GM12878 (cell line): ENCODE measurements around the gene SULF2. TPM values are rescaled to one million over a fixed set of nuclear protein-coding genes. Genes with fewer than 3 reads are reported as not detected.

Experiments
- ATAC-seq: fragments of 200-7000 bp; cut with Tn5 transposase; 3 replicates; pipeline ENCODE4 v1.9.1; 2020; ENCODE audit warnings: mild to moderate bottlenecking, moderate library complexity
- BruUV-seq: library from RNA; stranded (reverse); fragments of 400-500 nt; replicated peaks from 2 replicates; lab custom pipeline; 2021; lab: Mats Ljungman, UMichigan
- CTCF ChIA-PET: fragments of 300-600 bp; sonication (Branson Sonifier 250); formaldehyde crosslinking; extraction: SDS; loops from one replicate; lab custom pipeline; 2021; ENCODE audit warnings: inconsistent platforms; lab: Yijun Ruan, JAX
- POLR2A ChIA-PET: fragments of 350-600 bp; formaldehyde crosslinking; extraction: SDS; loops from one replicate; lab custom pipeline; 2021; ENCODE audit warnings: inconsistent platforms; lab: Charles Lee
- RAD21 ChIA-PET: fragments of 300-600 bp; sonication (Branson Sonifier 250); formaldehyde crosslinking; loops from one replicate; lab custom pipeline; 2023; ENCODE audit warnings: antibody characterized with exemption; ENCODE audit not compliant: unreplicated experiment; lab: Charles Lee
- SMC1A ChIA-PET: fragments of 300-600 bp; sonication (Branson Sonifier 250); formaldehyde crosslinking; loops from one replicate; lab custom pipeline; 2023; ENCODE audit not compliant: unreplicated experiment, uncharacterized antibody; lab: Charles Lee
- DNase-seq: peaks from one replicate; pipeline ENCODE4 v3.0.0-alpha.2; 2011; ENCODE audit warnings: low read depth, low spot score
- FAIRE-seq: peaks from 3 replicates; lab custom pipeline; 2011; peaks lifted over from hg19 to GRCh38; lab: Jason Lieb, UNC
- H2AFZ ChIP-seq: 2 replicates; pipeline ENCODE4 v1.6.0; 2011; ENCODE audit warnings: low read depth, low read length, control low read depth; ENCODE audit not compliant: control insufficient read depth
- H3K27ac ChIP-seq: 2 replicates; pipeline ENCODE4 v1.5.1; 2011; ENCODE audit warnings: control low read depth; ENCODE audit not compliant: control insufficient read depth, insufficient read depth
- H3K27me3 ChIP-seq, 2 experiments: replicated peaks in 1 of 2; 2 replicates each; pipeline versions ENCODE4 v1.6.0 to v1.6.1; 2011; ENCODE audit warnings: low read length in 1 of 2; ENCODE audit not compliant: control insufficient read depth in 2 of 2, insufficient read depth in 2 of 2
- H3K36me3 ChIP-seq, 2 experiments: 2 replicates each; pipeline ENCODE4 v1.5.1; 2011; ENCODE audit warnings: low read length in 1 of 2; ENCODE audit not compliant: control insufficient read depth in 2 of 2, insufficient read depth in 2 of 2
- H3K4me1 ChIP-seq: 2 replicates; pipeline ENCODE4 v1.6.1; 2011; ENCODE audit warnings: mild to moderate bottlenecking, low read length, moderate library complexity, mixed read lengths; ENCODE audit not compliant: control insufficient read depth, insufficient read depth
- H3K4me2 ChIP-seq: 2 replicates; pipeline ENCODE4 v1.6.0; 2011; ENCODE audit warnings: control low read depth; ENCODE audit not compliant: control insufficient read depth, insufficient read depth
- H3K4me3 ChIP-seq: fragments of 200-600 bp; sonication (generic); 2 replicates; pipeline ENCODE4 v1.5.1; 2016
- H3K79me2 ChIP-seq: 2 replicates; pipeline ENCODE4 v1.6.0; 2011; ENCODE audit warnings: low read length; ENCODE audit not compliant: control insufficient read depth, insufficient read depth
- H3K9ac ChIP-seq: 2 replicates; pipeline ENCODE4 v1.8.0; 2011; ENCODE audit warnings: low read length, control low read depth, mixed read lengths; ENCODE audit not compliant: control insufficient read depth, insufficient read depth
- H3K9me3 ChIP-seq: replicated peaks from 3 replicates; pipeline ENCODE4 v1.5.1; 2011; ENCODE audit warnings: mild to moderate bottlenecking, low read length; ENCODE audit not compliant: control insufficient read depth, insufficient read depth
- H4K20me1 ChIP-seq: 2 replicates; pipeline ENCODE4 v1.6.0; 2011; ENCODE audit not compliant: control insufficient read depth, insufficient read depth
- CBX5 ChIP-seq: sonication (generic); IDR thresholded peaks from 2 replicates; pipeline ENCODE4 v1.6.1; 2016; ENCODE audit warnings: low read depth, moderate library complexity, mild to moderate bottlenecking, inconsistent platforms
- DPF2 ChIP-seq: fragments of 450-650 bp; IDR thresholded peaks from 2 replicates; pipeline ENCODE4 v1.6.1; 2017; ENCODE audit warnings: mild to moderate bottlenecking
- FOXK2 ChIP-seq: fragments of 450-650 bp; IDR thresholded peaks from 2 replicates; pipeline ENCODE4 v1.6.1; 2017; ENCODE audit warnings: mild to moderate bottlenecking, moderate library complexity
- IRF4 ChIP-seq: IDR thresholded peaks from 2 replicates; pipeline ENCODE4 v1.6.1; 2011; ENCODE audit warnings: low read depth, low read length
- JUNB ChIP-seq: IDR thresholded peaks from 2 replicates; pipeline ENCODE4 v1.6.1; 2016; ENCODE audit warnings: antibody characterized with exemption, mild to moderate bottlenecking
- MTA3 ChIP-seq: IDR thresholded peaks from 2 replicates; pipeline ENCODE4 v1.6.1; 2012; ENCODE audit warnings: low read length, inconsistent platforms, borderline replicate concordance
- PML ChIP-seq: IDR thresholded peaks from 2 replicates; pipeline ENCODE4 v1.6.1; 2012; ENCODE audit warnings: low read length, inconsistent platforms
- POU2F2 ChIP-seq: IDR thresholded peaks from 3 replicates; pipeline ENCODE4 v1.6.1; 2011; ENCODE audit warnings: low read depth, mild to moderate bottlenecking, low read length, borderline replicate concordance
- SIX5 ChIP-seq: IDR thresholded peaks from 2 replicates; pipeline ENCODE4 v1.6.1; 2011; ENCODE audit warnings: mild to moderate bottlenecking, low read depth, low read length, moderate library complexity; ENCODE audit not compliant: severe bottlenecking
- SPI1 ChIP-seq: IDR thresholded peaks from 2 replicates; pipeline ENCODE4 v1.6.1; 2011; ENCODE audit warnings: low read depth, mild to moderate bottlenecking, low read length, moderate library complexity, borderline replicate concordance; ENCODE audit not compliant: insufficient read depth
- SUZ12 ChIP-seq: fragments of 200-600 bp; sonication (generic); IDR thresholded peaks from one replicate; pipeline ENCODE4 v1.6.1; 2018; ENCODE audit warnings: antibody characterized with exemption, mild to moderate bottlenecking; ENCODE audit not compliant: unreplicated experiment
- TCF12 ChIP-seq: IDR thresholded peaks from 2 replicates; pipeline ENCODE4 v1.6.1; 2011; ENCODE audit warnings: low read depth, mild to moderate bottlenecking, low read length
- WGBS: methylation state at CpG from one replicate; pipeline ENCODE4 v1.1.6; 2016; ENCODE audit warnings: low lambda C conversion rate; ENCODE audit not compliant: insufficient replicate concordance, insufficient coverage; ENCODE audit errors: missing lambda C conversion rate; 5-methylcytosine and 5-hydroxymethylcytosine counted together
- in situ Hi-C: fragments of 300-500 bp; cut with MboI; formaldehyde crosslinking; loops from 9 replicates; pipeline ENCODE4 v1.14.3; 2018; ENCODE audit warnings: mixed read lengths
- intact Hi-C: fragments of 100-400 bp; cut with micrococcal nuclease; formaldehyde crosslinking; loops from one replicate; pipeline ENCODE4 v1.14.2; 2022; ENCODE audit not compliant: unreplicated experiment
- polyA plus RNA-seq, 11 experiments: library from polyadenylated mRNA; depleted of rRNA in 4 of 11; unstranded in 6 of 11; stranded (reverse) in 5 of 11; fragments of >200 nt; fragmentation: Nextera tagmentation in 4 of 11; fragmentation: Illumina TruSeq in 1 of 11; extraction: Ambion mirVana in 4 of 11; extraction: Trizol in 1 of 11; gene quantifications; 1 replicate in 1 of 11; 2 replicates in 10 of 11; pipeline versions ENCODE4 v1.2.1 to v1.2.3, GENCODE V29; 2011 to 2016; ENCODE audit warnings: inconsistent platforms in 2 of 11, missing spikeins in 2 of 11, low read depth in 1 of 11
- total RNA-seq, 4 experiments: library from RNA; depleted of rRNA in 3 of 4; stranded (reverse); fragments of >200 nt in 3 of 4; fragmentation: Illumina TruSeq in 1 of 4; extraction: Trizol in 1 of 4; gene quantifications; 2 replicates each; pipeline versions ENCODE4 v1.2.1 to v1.2.3, GENCODE V29; 2013 to 2021
- TF ChIP-seq, protein P1 (sequence below): fragments of 450-650 bp; IDR thresholded peaks from 2 replicates; pipeline ENCODE4 v1.6.1; 2017; ENCODE audit warnings: mild to moderate bottlenecking, moderate library complexity
- TF ChIP-seq, protein P2 (sequence below): fragments of 450-650 bp; IDR thresholded peaks from 2 replicates; pipeline ENCODE4 v1.6.1; 2016; ENCODE audit warnings: mild to moderate bottlenecking
- TF ChIP-seq, protein P3 (sequence below): IDR thresholded peaks from 2 replicates; pipeline ENCODE4 v1.6.1; 2012; ENCODE audit warnings: mild to moderate bottlenecking, low read depth, low read length

Gene SULF2
- total and polyA plus RNA-seq, 10 of the 15 experiments (the other 5 are each of a cell fraction or from before 2014, with no cell fraction given) = 0.69 to 4.1 (median 1.6) TPM

DNA sequence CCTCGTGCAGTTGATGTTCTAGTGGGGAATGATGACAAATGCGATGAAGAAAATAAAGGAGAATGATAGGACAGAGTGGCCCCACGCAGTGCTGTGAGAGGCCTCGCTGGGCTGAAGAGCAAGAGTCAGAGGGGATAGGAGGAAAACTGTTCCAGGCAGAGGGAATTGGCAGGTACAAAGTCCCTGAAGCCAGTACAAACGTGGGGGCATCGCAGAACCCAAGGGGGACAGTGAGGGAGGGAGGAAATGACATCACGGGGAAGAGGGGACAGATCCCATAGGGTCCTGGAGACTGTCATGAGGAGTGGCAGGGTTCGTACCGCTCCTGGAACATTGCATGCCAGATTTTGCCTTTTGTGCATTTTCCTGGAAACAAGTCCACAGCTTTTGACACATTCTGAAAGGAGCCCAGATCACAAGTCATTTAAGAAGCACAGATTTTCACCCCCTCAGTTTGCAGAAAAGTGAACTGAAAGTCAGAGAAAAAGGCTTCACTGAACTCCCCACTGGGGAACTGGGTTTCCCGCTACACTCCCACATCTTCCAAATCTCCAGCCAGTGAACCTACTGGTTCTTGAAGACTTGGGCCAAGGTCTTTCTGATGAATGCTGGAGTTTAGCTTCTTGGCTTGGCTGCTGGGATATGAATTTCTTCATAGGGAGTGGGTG, 77.0 kb downstream of the SULF2 start:
- no peaks in the 10 kb centered on the region for H4K20me1 ChIP-seq
- no peak overlapping the region for H3K9ac ChIP-seq
- H3K79me2 ChIP-seq = no peaks in the 10 kb centered on the region
- peak; percentile 31 for FAIRE-seq
- ChIA-PET RAD21 (interaction anchor here (1.0 to 1.4 kb wide), 4 partner anchors 13 to 913 kb away, joined by 3 to 6 read pairs (median 3); no protein-coding TSS in a partner anchor), SMC1A (interaction anchor here (0.7 to 3.0 kb wide), 11 partner anchors 8 to 1349 kb away, joined by 3 to 19 read pairs (median 3); no protein-coding TSS in a partner anchor), CTCF (interaction anchor here (1.5 to 5.1 kb wide), 4 partner anchors 14 to 47 kb away, joined by 3 to 74 read pairs (median 8); no protein-coding TSS in a partner anchor), POLR2A (no interaction called here)
- H2AFZ ChIP-seq = 0 out of 2 replicates have a peak overlapping the region, but pooled peaks have one; percentile 9
- no peak overlapping the region for H3K4me3 ChIP-seq
- peak overlapping the region; percentile 58 for H3K4me2 ChIP-seq
- no peaks in the 10 kb centered on the region for H3K27me3 ChIP-seq
- in situ Hi-C loops (no loop called here), intact Hi-C loops (no loop called here)
- H3K36me3 ChIP-seq = no peaks in the 10 kb centered on the region
- H3K4me1 ChIP-seq = peaks cover 36% of the 10 kb centered on the region
- no peaks in the 10 kb centered on the region for H3K9me3 ChIP-seq
- BruUV-seq = no TSS peak
- 37% methylated on average over 10 of the region's 10 CpGs for WGBS
- ATAC-seq = peak; percentile 58
- H3K27ac ChIP-seq = no peak overlapping the region
- peak; percentile 30 for DNase-seq
- TF ChIP-seq, protein P1, sequence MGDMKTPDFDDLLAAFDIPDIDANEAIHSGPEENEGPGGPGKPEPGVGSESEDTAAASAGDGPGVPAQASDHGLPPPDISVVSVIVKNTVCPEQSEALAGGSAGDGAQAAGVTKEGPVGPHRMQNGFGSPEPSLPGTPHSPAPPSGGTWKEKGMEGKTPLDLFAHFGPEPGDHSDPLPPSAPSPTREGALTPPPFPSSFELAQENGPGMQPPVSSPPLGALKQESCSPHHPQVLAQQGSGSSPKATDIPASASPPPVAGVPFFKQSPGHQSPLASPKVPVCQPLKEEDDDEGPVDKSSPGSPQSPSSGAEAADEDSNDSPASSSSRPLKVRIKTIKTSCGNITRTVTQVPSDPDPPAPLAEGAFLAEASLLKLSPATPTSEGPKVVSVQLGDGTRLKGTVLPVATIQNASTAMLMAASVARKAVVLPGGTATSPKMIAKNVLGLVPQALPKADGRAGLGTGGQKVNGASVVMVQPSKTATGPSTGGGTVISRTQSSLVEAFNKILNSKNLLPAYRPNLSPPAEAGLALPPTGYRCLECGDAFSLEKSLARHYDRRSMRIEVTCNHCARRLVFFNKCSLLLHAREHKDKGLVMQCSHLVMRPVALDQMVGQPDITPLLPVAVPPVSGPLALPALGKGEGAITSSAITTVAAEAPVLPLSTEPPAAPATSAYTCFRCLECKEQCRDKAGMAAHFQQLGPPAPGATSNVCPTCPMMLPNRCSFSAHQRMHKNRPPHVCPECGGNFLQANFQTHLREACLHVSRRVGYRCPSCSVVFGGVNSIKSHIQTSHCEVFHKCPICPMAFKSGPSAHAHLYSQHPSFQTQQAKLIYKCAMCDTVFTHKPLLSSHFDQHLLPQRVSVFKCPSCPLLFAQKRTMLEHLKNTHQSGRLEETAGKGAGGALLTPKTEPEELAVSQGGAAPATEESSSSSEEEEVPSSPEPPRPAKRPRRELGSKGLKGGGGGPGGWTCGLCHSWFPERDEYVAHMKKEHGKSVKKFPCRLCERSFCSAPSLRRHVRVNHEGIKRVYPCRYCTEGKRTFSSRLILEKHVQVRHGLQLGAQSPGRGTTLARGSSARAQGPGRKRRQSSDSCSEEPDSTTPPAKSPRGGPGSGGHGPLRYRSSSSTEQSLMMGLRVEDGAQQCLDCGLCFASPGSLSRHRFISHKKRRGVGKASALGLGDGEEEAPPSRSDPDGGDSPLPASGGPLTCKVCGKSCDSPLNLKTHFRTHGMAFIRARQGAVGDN = peak; percentile 39; the same call in 1 of the 2 replicates
- peak; percentile 87; the same call in 1 of the 2 replicates for TF ChIP-seq IRF4
- TF ChIP-seq DPF2 = peak; percentile 95
- TF ChIP-seq MTA3 = no peak; the same call in 1 of the 2 replicates
- TF ChIP-seq SUZ12 = no peak
- TF ChIP-seq, protein P2, sequence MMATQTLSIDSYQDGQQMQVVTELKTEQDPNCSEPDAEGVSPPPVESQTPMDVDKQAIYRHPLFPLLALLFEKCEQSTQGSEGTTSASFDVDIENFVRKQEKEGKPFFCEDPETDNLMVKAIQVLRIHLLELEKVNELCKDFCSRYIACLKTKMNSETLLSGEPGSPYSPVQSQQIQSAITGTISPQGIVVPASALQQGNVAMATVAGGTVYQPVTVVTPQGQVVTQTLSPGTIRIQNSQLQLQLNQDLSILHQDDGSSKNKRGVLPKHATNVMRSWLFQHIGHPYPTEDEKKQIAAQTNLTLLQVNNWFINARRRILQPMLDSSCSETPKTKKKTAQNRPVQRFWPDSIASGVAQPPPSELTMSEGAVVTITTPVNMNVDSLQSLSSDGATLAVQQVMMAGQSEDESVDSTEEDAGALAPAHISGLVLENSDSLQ = no peak
- no peak for TF ChIP-seq CBX5
- TF ChIP-seq POU2F2 = 0 out of 3 replicates have a peak, but pooled peaks have one; percentile 37
- TF ChIP-seq FOXK2 = no peak
- TF ChIP-seq SIX5 = no peak
- peak; percentile 60 for TF ChIP-seq JUNB
- TF ChIP-seq SPI1 = peak; percentile 96
- TF ChIP-seq, protein P3, sequence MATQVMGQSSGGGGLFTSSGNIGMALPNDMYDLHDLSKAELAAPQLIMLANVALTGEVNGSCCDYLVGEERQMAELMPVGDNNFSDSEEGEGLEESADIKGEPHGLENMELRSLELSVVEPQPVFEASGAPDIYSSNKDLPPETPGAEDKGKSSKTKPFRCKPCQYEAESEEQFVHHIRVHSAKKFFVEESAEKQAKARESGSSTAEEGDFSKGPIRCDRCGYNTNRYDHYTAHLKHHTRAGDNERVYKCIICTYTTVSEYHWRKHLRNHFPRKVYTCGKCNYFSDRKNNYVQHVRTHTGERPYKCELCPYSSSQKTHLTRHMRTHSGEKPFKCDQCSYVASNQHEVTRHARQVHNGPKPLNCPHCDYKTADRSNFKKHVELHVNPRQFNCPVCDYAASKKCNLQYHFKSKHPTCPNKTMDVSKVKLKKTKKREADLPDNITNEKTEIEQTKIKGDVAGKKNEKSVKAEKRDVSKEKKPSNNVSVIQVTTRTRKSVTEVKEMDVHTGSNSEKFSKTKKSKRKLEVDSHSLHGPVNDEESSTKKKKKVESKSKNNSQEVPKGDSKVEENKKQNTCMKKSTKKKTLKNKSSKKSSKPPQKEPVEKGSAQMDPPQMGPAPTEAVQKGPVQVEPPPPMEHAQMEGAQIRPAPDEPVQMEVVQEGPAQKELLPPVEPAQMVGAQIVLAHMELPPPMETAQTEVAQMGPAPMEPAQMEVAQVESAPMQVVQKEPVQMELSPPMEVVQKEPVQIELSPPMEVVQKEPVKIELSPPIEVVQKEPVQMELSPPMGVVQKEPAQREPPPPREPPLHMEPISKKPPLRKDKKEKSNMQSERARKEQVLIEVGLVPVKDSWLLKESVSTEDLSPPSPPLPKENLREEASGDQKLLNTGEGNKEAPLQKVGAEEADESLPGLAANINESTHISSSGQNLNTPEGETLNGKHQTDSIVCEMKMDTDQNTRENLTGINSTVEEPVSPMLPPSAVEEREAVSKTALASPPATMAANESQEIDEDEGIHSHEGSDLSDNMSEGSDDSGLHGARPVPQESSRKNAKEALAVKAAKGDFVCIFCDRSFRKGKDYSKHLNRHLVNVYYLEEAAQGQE = no peak
- no peak for TF ChIP-seq PML
- peak; percentile 49; the same call in 1 of the 2 replicates for TF ChIP-seq TCF12
